Activated naive CD4-positive, alpha-beta T cell treated with anti-CD3 and anti-CD28 coated beads, Interleukin-2, amount 50 U/mL, for 16 hours (primary cell): ENCODE measurements around the gene DAAM1.

Source experiments
- DNase-seq: peaks from one replicate; pipeline ENCODE4 v3.0.0-alpha.2; 2020

The DAAM1 gene

DNA sequence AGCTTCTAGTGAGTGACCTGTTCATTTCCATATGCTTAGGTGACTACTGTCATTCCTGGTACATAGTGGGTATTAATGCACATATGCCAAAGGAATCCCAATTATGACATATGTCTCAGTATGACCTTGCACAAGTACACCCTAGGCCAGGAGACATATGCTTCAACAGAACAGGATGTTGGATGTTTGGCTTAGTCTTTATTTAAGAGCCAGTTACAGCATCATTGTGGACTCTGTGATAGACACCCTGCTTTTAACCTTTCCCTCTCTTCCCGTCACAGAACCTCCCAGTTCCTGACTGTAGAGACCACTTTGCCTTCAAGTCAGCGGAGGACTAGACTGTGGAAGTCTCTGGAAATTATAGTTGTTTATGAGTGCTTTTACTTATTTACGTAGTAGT, 72.9 kb downstream of the DAAM1 start:
- no peak for DNase-seq

DNA sequence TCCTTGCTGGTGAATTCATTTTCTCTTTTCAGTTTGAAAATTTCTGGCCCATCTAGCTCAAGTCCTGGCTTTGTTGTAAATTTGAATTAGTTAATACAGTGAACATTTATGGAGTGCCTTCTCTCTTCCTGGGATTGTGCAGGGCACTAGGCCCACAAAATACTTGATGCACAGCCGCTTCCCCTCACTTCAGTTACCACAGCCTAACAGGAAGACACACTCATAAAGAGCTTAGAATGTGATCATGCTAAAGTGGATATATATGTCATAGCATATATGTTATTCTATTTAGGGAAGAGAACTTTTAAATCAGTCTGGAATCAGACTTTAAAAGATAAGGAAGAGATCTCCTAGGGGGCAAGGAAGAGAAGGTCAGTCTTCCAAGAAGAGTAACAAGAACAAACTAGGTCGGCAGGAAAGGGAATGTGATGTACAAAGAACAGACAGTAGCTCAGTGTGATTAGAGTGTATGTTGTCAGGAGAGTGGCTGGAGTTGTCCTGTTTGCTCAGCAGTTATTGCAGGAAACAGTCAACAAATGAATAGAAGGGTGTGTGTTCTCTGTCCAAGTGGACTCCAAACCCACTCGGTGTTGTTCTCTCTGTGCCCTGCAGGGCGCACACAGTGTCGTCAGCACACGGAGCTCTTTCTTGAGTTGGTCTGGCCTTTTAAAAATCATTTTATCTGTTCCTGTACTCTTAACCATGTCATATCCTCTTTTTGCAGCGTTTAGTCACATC, 74.4 kb downstream of the DAAM1 start:
- no peak for DNase-seq

DNA sequence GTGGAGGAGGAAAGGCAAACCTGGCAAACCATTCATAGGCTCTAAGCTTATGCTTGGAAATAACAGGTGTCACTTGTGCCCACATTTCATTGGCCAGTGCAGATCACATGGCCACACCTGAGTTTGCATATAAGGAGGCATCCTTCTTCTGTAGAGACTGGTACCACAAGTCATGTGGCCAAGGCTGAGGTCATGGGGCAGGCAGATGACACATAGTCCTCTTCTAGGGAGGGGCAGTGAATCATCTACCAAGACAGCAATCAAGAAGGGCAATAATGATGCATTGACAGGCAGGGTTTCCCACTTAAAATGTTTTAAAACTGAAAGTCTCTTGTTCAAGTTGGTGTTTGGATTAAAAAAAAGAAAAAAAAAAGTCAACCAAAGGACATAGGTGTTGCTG, 77.3 kb downstream of the DAAM1 start:
- DNase-seq = no peak

DNA sequence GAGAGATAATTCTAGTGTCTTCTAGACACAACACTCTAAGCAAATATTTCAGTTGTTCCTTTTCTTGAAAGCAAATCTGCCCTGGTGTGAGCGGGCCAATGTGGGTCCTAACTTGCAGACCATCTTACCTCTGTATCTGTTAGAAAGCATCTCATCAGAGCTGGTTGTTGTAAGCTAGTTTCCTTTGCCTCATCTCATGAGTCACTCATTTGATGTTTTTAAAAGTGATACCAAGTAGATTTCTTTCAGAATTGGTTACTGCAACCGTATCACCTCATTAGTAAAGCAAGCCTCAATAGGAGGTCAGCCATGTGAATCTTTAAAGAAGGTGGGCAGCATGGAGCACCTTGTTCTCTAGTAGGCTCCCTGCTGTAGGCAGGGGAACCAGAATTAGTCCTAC, 78.6 kb downstream of the DAAM1 start:
- no peak for DNase-seq

DNA sequence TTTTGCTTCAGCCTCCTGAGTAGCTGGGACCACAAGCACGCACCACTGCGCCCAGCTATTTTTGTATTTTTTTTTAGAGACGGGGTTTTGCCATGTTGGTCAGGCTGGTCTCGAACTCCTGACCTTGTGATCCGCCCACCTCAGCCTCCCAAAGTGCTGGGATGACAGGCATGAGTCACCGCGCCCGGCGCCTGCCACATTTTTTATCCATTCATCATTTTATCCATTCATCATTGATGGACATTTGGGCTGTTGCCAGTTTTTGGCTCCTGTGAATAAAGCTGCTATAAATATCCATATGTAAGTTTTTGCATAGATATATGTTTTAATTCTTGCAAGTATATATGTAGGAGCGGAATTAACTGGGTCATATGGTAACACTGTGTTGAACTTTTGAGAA, 79.5 kb downstream of the DAAM1 start:
- DNase-seq = no peak

DNA sequence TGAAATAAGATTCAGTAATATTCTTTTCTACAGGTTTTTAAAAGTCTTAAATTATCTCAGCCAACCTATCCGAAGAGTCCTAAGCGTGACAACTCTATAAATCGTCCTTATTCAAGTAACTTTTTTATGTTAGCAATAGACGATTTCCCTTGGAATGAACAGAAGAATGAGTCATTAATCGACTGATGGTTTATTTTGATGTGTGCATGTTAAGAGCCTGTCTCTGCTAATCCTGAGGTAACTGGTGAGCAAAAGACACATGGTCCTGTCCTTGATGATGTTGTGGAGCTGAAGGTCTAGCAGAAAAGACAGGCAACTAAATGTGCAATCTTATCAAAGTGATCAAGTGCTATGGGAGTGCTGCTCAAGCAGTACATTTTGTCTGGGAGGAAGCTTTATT, 80.4 kb downstream of the DAAM1 start:
- DNase-seq = no peak

DNA sequence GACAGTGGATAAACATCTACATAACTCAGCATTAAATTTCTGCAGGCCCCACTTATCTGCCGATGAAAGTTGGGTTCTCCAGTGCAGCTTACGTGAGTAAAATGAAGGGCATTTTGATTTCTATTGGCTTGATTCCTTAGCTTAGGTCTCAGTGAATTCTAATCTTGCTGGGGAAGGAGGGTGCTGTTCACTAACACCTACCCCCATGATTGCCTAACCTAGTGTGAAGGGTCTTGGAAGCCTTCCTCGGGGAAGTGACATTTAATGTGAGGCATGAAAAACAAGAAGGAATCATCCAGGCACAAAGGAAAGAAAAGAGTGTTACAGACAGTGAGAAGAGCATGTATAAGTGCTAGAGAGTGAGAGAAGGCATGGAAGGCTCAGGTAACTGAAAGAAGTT, 81.0 kb downstream of the DAAM1 start:
- DNase-seq = no peak

DNA sequence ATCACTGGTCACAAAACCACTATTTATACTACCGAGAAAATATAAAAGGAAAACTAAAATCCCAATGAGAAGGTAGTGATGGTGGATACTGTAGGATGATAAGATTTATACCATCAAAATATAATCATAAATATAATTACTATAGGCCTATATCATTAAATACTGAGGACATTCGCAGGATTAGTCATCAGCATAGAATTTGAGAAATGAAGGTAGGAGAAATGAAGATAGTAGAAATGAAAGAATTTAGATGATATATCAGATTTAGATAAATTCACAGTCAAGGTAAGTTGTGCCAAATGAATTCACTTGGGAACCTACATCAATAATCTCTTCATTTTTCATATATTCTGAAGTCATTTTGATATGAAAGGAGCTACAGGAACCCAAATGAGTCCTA, 82.8 kb downstream of the DAAM1 start:
- no peak for DNase-seq

DNA sequence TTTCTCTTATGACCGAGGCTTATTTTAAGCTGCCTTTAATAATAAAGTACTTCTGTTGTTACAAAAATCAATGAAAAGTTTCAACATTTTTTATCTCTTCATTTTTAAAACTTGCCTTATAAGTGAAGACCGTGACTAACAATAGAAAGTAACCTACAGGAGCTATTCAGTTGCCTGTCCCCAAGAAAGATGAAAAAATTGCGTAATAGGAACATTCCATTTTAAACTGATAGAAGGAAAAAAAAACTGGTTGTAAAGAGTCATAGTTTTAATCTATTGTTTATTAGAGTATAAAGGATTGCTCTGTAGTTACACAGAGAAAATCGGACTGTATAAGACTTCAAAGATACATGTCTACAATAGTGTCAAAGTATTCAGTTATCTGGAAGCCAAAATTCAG, 83.3 kb downstream of the DAAM1 start:
- DNase-seq = no peak

DNA sequence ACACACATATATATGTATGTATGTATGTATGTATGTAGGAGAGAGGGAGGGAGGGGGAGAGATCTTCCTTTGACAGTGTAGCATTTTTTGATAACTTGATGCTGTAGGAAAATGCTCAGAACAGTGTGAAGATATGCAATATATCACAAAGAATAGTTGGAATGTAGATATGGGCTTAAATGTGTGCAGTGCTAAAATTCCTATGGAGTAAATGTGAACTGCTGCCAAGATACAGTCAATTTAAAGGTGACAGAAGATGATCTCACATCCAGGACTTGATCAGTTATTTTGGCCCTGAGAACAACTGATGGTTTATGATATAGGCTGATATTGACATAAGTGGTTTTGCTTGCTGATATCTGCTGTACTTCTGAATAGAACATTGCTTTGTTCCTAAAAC, 84.2 kb downstream of the DAAM1 start:
- no peak for DNase-seq

DNA sequence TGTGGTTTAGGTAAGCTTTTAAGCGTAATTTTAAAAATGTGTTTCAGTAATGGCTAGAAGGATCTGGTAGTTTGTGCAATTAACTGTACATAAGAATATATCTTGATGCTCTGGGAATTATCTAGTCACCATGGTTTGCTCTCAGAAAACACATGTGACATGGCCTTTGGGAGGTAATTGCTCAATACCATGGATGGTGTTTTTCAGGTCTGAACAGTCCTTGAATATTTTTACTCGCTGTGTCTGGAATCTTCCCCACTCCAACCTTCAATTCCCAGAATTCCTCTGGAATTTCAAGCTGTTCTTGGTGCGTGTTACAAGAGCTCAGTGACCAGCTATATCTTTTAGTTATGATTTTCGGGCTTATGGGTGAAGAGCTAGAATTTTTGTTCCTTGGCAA, 85.3 kb downstream of the DAAM1 start:
- DNase-seq = no peak

DNA sequence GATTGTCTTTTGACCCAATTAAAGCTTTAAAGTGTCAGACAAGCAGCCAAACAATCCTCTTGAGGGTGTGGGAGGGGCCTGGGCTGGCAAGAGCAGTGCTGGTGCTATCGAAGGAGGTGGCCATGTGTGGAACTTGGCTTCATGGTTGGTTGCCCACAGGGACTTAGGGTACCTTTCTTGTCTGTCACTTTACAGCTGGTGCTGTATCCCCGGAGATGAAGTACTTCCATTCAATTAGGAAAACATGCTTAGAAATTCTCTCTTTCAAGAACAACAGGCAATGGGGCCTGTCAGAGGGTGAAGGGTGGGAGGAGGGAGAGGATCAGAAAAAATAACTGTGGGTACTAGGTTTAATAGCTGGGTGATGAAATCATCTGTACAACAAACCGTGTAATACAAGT, 86.5 kb downstream of the DAAM1 start:
- DNase-seq = no peak

DNA sequence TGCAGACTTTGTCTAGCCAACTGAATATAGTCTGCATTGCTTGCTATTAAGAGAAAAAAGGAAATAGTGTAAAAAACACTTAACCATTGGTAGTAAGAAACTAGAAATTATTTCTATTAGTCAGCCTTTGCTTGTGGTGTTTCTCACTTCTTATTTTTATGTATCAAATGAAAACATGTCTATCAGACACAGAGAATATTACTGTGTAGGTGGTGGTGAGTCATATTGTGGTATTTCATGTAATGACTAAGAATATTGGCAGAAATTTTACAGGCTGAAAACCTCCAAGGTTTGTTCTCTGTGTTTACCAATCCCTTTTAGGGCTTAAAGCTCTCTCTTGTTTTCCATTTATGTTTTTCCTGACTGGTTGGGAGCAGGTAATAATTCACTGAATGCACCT, 87.2 kb downstream of the DAAM1 start:
- no peak for DNase-seq

DNA sequence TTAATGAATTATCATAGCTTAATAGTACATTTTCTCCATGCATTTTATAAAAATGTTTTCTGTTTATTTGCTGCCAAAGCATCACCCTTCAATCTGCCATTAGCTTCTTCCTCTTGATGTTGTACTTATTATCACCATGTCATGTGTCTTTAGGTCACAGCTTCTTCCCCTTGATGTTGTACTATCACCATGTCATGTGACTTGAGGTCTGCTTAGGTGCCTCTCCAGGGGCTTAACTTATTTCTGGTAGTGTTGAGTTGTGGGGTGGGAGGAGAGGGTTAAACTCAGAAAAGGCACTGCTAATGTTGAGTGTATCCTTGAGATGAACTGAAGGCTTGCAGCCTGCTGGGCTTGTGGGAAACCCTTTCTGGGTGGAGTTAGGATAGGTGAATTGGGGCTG, 87.8 kb downstream of the DAAM1 start:
- no peak for DNase-seq

DNA sequence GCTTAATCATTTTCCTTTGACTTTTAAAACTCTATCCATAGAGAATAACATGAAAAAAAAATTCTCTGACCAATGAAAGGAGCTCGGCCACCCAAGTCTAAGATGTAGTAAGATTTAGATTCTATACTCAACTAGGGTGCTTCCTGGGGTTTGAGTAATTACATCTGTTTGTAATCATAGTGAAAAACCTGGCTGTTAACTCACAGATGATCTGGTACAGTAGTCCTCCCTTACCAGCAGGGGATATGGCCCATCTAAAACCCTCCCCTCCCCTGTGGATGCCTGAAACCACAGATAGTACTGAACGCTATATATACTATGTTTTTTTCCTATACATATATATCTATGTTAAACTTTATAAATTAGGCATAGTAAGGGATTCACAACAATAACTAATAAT, 89.2 kb downstream of the DAAM1 start:
- no peak for DNase-seq

DNA sequence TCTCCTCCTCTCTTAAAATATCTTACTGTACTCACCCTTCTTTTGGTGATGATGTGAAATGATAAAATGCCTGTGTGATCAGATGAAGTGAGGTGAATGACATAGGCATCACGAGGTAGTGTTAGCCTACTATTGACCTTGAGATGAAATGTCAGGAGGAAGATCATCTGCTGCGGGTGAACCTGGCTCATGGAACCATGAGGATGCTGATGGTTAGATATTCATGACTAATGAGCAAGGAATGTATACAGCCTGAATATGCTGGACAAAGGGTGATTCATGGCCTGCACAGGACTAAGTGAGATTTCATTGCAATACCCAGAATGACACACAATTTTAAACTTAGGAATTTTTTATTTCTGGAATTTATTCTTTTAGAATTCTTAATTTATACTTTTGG, 89.6 kb downstream of the DAAM1 start:
- DNase-seq = no peak

DNA sequence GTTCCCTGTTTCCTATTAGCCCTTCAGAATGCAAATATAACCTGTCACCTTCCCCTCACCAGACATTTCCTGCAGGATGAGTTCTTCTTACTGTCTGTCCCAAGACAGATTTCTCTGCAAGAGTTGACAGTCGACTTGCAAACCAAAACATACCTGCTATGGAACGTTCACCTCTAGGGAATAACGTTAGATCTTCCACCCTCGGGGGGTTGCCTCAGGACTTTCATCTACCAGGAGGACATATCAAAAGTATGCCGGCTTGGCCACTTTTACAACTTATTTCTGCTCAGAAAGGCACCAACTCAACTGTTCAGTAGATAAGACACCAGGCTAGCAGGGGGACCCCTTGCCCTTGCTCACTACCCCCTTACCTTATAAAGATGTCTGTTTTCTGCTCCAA, 92.5 kb downstream of the DAAM1 start:
- no peak for DNase-seq

DNA sequence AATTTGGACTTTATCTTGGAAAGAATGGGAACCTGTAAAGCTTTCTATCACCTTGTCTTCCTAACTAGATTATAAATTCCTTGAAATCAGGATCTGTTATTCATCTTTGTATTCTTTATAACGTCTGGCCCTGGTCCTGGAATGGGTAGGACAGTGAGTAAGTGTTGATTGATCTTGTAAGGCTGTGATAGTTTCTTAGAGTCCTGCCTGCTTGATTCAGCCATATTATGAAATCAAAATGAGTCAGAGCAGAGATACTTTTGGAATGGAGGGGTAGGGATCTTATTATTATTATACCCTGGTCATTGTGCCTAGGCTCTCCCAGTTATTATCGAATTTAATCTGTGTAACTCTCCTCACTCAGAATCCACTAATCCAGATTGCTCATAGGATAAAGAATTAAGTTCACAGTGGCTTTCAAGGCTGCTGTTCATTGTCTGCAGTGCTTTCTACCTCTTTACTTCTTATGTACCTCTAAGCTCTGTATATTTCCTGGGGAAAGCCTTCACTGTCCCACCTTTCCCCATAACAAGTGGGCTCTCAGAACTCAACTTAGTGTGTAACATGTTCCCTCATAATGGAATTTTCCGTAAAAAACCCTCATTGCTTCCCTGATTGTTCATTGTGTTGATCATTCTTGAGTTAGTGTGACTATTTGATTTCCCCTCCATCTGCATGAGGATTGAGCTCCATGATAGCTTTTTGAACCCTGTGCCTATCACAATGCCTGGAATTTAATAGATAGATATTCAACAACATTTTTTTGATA, 93.3 kb downstream of the DAAM1 start:
- DNase-seq = no peak

DNA sequence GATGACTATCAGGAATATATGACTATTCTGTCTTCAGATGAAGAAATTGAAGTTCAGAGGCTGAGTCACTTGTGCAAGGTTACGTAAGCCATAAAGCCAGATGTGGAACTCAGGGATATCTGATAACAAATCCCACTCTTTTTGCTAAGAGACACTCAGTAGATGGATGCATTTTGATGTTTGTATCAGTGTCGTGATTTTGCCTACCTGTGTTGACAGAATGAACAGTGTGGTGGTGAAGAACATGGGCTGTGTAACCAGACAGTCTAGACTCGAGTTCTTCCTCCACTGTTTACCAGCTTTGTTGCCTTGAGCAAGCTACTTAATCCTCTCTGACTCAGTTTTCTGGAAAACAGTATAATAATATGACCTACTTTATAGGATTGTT, 93.9 kb downstream of the DAAM1 start:
- no peak for DNase-seq

DNA sequence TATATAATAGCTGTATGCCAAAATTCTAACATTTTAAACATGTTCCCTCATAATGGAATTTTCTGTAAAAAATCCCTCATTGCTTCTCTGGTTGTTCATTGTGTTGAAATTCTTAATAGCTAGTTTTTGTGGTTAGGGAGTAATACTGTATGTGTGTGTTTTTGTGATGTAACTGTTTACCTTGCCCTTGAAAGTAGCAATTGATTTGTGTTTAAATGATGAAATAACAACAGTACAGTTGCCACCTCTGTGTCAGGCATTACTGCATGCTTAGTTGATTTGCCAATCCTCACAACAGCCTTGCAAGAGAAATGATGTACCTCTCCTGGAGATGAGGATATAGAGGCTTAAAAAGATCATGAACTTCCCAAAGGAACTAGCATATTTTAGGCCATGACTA, 94.9 kb downstream of the DAAM1 start:
- DNase-seq = no peak

DNA sequence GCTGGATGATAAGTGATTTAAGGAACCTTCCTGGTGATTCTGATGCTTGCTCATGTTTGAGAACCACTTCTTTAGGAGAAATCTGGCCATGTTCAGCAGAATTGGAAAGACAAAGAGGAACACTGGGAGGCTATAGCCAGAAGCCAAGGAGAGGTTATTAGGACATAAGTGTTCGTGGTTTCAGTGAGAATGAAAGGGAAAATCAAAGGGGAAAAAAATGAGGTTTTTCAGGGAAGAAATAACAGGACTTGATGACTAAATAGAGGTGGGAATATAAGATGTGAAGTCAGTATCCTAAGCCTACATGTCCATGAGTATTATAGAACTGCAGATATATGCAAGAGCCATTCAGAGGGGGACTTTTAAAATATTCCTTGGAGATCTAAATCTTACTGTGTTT, 95.6 kb downstream of the DAAM1 start:
- DNase-seq = no peak

DNA sequence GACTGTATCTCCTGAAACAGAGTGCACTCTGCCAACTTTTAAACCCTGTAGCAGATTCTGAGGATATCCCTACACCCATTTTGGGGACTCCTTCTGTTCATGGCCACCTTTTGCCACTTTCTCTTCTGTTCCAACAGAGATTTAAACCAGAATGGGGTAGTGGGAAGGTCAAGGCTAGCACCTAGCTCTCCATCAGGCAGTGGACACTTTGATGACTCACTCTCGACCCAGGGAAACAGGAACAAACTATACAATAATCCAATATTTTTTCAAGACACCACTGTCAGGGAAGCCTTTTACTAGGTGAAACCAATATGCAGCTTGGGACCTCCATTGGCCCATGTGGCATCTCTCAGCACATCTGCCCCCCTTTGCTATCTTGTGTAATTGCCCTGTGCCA, 103.6 kb downstream of the DAAM1 start:
- DNase-seq = no peak

DNA sequence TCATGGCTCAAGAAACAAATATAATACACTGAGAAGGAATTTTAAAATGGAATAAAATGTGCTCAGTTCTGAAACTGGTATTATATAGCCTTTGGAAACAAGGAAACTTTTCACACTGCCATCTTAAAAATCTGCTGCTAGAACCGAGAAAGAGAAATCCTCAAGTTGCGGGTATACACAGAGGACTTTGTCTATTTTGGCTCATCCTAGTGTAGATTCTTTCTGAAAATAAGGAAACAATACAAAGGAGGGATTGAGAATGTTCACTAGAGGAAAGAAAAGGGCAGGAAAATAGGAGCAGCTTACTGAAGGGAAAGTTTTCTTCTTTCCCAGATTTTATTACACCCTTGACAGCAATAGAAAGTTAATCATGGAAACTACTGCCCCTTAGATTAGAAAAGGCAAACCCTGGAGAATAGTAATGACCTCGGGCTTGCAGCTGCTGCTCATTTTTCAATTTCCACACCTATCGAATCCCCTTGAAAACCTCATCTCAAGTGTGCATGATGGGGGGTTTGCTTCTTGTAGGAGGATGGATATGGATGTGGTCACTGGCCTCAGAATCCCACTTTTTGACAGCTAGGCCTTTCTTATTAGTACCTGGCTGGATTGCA, 104.6 kb downstream of the DAAM1 start:
- DNase-seq = no peak

DNA sequence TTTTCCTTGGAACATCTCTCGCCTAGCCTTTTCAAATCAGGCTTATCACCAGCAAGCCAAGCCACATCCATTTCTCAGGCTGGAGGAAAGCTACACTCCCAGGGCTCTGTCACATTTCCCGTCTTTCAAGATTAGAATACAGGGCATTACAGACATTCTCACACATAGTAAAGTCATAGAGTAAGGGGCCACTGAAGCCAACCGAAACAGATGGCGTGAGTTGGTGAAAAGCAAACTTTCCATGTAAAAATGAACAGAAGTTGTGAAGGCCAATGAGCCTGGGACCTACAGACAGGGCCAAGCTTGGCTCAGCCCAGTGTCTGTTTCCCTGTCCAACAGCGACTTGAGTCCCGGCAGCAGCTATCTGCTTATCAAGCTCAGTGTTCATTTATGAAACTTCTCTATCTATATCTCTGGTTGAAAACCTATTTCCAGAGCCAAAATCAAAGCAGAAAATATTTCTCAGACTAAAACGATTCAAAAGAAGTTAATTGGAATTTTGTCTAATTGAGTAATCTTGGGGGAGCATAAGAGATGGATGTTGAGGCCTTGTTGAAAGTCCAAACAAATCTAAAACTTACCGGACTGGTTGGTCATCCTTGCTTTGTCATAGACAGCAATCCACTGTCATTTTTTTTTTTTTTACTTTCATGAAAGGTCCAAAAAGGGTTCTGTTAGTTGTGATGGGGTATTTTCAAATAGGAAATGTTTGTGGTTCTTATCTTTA, 105.6 kb downstream of the DAAM1 start:
- no peak for DNase-seq
